RKO (cell line): ENCODE data around the gene GPR153.

Experiments
- DNase-seq: peaks from one replicate; pipeline ENCODE4 v3.0.0-alpha.2; 2016; ENCODE audit warnings: low spot score

The GPR153 gene

GRCh38 chr1:6287029-6287428, 26.1 kb upstream of the GPR153 start:
- no peak for DNase-seq

DNA sequence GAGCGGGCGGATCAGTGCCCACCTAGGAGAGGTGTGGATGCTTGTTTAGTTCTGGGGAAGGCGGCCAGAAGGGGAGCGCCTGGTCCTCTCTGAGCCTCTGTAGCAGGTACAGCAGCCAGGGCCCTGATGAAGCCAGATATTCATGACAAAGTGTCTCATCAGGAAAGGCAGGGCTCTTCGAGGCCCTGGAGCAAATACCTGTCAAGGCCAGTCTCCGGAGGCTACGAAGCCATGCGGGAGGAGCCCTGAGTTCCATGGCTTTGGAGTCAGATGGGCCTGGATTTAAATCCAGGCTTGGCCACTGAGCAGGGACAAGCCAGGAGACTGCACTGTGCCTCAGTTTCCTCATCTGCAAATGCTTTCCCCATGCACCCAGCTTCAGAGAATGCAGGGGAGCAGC, 25.4 kb upstream of the GPR153 start:
- no peak for DNase-seq

DNA sequence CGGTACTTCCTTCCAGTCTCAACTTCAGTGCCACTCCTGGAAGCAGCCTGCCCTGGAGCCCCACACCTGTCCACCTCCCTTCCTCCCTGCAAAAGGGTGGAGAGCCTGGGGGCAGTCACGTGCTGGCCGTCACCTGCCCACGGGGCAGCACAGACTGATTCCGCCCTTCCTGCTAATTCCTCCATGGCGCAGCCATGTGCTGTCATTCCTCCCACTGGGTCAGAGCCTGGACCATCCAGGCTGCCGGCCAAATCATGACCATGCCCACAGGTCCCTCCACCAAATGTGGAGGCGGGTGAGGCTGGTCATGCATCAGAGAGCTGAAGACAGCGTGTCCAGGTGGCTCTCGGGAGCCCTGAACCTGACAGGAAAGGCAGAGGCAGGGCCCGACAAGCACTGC, 24.4 kb upstream of the GPR153 start:
- no peak for DNase-seq

GRCh38 chr1:6282577-6283270, 21.8 kb upstream of the GPR153 start:
- DNase-seq: no peak

- no peak for DNase-seq
Observed at GRCh38 chr1:6281511-6282402, 20.9 kb upstream of the GPR153 start.

DNA sequence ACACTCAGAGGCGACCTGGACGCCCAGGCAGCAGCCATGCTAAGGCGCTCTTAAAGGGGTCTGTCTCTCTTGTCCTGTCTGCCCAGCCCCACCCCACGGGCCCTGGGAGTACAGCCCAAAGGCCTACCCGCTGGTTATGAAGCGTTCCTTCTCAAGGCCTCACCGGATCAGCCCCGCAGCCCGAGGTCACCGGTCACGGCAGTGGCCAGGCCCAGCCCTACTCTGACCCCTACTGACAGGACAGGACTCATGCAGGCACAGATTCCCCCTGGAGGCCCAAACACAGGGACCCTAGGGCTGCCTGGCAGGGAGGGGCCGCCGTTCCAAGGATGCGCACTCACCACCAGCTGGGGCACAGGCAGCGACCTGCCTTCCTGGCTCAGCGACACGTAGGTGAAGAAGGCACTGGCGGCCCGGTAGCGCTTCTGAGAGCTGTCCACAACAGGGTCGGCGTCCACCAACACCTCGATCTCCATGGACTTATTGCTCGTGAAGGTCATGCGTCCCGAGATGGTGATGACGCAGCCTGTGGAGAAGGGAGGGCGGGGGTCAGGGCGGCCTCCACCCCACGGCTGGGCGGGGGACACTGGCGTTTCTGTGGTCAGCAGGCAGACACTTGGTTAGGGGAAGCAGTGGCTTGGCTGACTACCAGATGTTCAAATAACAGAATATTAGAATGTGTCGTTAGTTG, 20.0 kb upstream of the GPR153 start:
- no peak for DNase-seq

DNA sequence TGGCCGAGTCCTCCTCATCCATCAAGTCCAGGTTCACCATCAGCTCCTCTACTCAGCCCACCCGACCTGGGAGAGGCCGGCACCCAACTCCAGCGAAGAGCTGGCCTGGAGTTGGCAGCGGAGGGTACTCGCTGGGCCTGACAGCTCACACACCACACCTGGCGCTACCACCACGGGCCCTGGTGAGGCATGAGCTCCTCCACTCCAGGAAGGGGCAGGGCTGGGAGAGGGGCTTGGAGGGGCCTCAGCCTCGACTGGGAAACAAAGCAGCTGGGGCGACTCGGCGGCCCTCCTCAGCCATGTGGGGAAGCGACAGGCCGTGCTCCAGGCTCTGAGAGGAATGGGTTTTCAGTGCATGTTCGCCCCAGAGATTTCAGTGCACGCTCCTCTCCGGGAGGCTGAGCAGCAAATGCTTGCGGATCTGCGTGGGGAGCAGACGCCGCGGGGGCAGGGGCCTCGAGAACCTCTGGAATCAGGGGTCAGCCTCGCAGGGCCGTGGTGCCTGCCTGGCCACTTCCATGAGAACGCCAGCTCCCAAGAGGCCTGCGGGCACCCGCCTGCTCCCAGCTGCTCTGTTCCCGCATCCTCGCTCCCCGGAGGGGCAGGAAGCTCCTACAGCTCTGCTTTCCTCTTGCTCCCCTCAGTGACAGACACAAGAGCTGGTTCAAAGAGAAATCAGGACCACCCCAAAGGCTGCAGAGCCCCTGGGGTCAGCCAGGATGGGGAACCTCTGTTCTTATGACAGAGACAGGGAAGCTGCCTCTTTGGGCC, 18.9 kb upstream of the GPR153 start:
- no peak for DNase-seq

GRCh38 chr1:6279066-6279465, 18.2 kb upstream of the GPR153 start:
- DNase-seq: no peak

GRCh38 chr1:6278263-6278662, 17.4 kb upstream of the GPR153 start:
- DNase-seq: no peak

DNA sequence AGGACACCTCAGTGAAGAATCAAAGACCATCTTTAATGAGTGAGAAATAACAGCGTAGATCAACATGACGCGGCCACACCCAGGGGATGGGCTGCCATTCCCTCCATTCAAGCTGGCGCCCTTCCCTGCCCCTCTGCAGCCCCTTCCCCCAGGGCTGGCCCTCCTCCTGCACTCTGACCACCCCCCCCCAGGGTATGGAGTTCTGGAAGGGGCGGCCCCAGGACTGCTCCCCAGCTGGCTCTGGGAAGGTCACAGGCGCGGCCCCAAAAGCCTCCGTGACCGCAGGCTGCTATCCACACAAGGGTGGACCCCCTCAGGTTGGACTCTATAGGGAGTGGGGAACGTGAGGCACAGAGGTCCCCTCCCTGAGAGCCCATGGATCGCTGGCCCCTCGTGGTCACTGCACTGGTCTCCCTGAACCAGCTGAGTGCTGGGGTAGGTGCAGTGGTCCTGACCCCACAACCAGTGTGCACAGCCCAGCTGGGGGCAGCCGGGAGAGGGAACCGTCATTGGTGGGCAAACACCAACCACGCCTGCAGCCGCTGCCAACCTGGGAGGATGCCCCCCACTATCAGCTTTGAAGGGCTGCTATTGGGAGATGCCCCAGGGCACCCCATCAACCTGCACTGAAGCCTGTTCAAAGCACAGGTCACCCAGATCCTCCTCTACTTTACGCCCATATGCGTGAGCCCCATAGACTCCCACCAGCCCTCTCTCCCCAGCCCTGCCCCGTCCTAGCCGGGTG, 16.1 kb upstream of the GPR153 start:
- DNase-seq: no peak

GRCh38 chr1:6275826-6276782, 15.2 kb upstream of the GPR153 start:
- DNase-seq: no peak

GRCh38 chr1:6274622-6275139, 13.8 kb upstream of the GPR153 start:
- DNase-seq: no peak

DNA sequence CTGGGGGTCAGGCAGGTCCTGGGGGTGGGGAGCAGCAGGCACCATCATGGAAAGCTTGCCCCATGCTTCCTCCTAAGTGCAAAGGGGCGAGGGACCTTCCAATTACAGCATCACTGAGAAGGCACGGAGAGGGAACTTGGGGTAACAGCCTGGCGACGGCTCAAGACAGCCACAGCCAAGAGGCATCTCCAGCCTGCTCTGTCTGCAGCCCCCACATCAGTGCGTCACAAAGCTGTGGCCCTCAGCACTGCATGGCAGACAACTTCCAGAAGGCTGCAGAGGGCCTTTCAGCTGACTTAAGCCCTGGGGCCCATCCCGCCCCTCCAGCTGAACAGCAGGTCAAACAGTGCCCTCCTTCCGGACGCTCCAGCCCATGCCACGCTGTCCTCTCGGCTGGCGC, 13.2 kb upstream of the GPR153 start:
- no peak for DNase-seq

DNA sequence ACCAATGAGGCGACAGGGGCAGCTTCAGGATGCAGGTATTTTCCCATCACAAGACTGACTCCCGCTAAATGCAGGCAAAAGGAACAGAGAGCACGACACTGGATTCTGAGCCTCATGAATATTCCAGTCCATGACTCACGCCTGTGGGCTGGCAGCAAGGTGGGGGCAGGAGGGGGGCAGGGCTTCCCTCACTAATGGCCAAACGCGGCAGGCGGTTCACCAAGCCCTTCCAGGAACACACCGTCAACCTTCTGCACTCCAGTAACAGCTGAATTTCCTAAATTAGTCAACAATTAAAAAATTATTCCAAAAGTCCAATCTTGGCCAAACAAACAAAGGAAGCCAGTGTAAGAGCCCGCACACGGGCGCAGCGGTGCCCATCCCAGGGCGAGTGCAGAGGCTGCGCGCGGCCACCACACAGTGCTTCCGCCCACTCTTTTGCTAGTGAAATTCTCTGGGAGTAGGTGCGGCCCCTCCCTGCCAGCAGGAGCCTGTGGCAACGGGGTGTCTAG, 12.5 kb upstream of the GPR153 start:
- DNase-seq: no peak

DNA sequence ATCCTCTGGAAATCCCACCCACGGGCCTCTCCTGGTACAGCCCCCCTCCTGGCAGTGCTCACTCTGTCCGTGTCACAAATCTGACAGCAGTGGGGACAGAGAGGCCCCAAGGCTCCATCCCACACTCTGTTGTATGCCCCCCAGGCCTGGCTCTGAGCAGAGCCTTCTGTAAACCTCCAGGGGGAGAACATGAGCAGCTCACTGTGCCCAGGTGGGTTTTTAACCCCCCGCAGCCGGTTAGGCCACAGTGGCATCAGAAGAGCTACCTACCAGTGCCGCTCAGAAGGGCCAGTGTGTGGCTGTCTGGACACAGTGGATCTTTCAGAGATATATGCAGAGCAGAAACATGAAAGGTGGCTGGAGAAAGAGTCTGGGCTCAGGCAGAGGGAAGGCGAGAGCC, 12.0 kb upstream of the GPR153 start:
- no peak for DNase-seq

- DNase-seq: no peak
Observed at GRCh38 chr1:6272452-6272851, 11.6 kb upstream of the GPR153 start.

DNA sequence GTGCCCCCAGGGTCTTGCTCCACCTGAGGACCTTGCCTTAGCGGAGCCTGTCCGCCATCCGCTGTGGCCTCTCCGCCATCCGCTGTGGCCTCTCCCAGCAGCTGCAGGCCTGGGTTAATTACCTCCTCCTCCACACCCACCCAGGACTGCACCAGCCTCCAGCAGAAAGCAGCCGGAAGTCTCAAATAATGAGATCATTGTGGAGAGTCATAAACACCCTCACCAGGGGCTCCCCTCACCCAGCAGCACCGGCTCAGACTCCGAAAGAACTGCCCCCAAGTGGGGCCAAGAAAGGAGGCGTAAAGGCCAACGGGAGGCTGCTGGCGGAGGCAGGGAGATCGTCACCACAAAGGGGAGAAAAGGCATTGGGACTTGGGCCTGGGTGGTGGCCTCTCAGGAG, 10.7 kb upstream of the GPR153 start:
- no peak for DNase-seq

DNA sequence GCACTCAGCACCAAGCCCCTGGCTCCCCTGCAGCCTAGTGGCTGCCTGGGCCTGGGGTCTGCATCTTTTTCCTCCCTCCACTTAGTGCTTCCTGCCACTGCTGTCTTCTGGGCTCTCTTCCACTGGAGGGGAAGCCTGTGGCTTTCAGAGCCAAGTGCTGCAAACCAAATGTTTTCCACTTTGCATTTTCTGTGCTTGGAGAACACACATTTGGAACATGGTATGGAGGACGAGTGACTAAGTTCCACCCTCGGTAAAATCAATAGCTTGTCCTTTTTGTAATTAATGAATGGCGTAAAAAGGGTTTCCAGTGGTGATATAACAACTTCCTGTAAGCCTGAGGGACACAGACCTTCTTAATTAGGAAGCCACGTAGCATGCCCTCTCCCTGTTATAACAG, 10.1 kb upstream of the GPR153 start:
- DNase-seq: no peak

DNA sequence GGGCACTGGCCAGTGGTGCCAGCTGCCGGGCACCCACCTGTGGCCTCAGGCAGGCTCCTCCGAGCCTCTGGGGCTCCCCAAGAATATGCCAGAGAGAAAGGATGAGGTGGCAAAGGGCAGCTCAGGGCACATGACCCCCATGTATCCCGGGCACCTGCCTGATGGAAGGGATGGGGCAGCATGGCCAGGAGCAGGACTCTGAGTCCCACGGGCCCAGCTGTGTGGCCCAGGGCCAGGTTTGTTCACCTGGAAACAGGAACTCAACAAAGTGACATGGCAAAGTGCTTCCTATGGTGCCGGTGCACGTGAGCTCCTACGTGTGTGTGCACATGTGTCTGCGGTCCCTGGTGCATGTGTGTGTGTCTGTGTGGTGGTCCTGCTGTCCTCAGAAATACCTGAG, 9.5 kb upstream of the GPR153 start:
- no peak for DNase-seq
